GM12878 (cell line): ENCODE data around the gene PARD6B. TPM values are rescaled to one million over a fixed set of nuclear protein-coding genes. Genes with fewer than 3 reads are reported as not detected.
A peak's percentile ranks its signal among the peaks of the same experiment; 100 is the strongest.

ENCODE experiments used
- CHD1 ChIP-seq: IDR thresholded peaks from 2 replicates; pipeline ENCODE4 v1.6.1; 2012; ENCODE audit warnings: low read depth, low read length, improper control_type of control experiment
- ETV6 ChIP-seq, 2 experiments: fragments of 450-650 bp in 1 of 2; IDR thresholded peaks in 1 of 2; conservative IDR thresholded peaks in 1 of 2; 2 replicates each; pipeline ENCODE4 v1.6.1; 2014; ENCODE audit warnings: antibody characterized with exemption in 1 of 2, borderline replicate concordance in 1 of 2, low read depth in 1 of 2, mild to moderate bottlenecking in 1 of 2, moderate library complexity in 1 of 2
- FOXM1 ChIP-seq: IDR thresholded peaks from 2 replicates; pipeline ENCODE4 v1.6.1; 2012; ENCODE audit warnings: low read depth, mild to moderate bottlenecking, inconsistent platforms, low read length, moderate library complexity
- HDAC6 ChIP-seq: fragments of 200-600 bp; sonication (generic); IDR thresholded peaks from one replicate; pipeline ENCODE4 v1.8.0; 2017; ENCODE audit warnings: antibody characterized with exemption; ENCODE audit not compliant: unreplicated experiment
- HDGF ChIP-seq: fragments of 450-650 bp; IDR thresholded peaks from 2 replicates; pipeline ENCODE4 v1.6.1; 2016; ENCODE audit warnings: antibody characterized with exemption
- MEF2B ChIP-seq: fragments of 450-650 bp; IDR thresholded peaks from 2 replicates; pipeline ENCODE4 v1.6.1; 2018; ENCODE audit warnings: mild to moderate bottlenecking, moderate library complexity; ENCODE audit not compliant: partially characterized antibody, poor library complexity, severe bottlenecking
- RBBP5 ChIP-seq: fragments of 200-600 bp; sonication (generic); conservative IDR thresholded peaks from 2 replicates; pipeline ENCODE4 v1.6.1; 2016
- SIX5 ChIP-seq: IDR thresholded peaks from 2 replicates; pipeline ENCODE4 v1.6.1; 2011; ENCODE audit warnings: mild to moderate bottlenecking, low read depth, low read length, moderate library complexity; ENCODE audit not compliant: severe bottlenecking
- SMAD1 ChIP-seq: fragments of 450-650 bp; IDR thresholded peaks from 2 replicates; pipeline ENCODE4 v1.6.1; 2018; ENCODE audit warnings: mild to moderate bottlenecking, low read depth; ENCODE audit not compliant: partially characterized antibody
- SPI1 ChIP-seq: IDR thresholded peaks from 2 replicates; pipeline ENCODE4 v1.6.1; 2011; ENCODE audit warnings: low read depth, mild to moderate bottlenecking, low read length, moderate library complexity, borderline replicate concordance; ENCODE audit not compliant: insufficient read depth
- STAT3 ChIP-seq: IDR thresholded peaks from 2 replicates; pipeline ENCODE4 v1.6.1; 2011; ENCODE audit warnings: low read depth, low read length, improper control_type of control experiment
- TARDBP ChIP-seq: IDR thresholded peaks from 2 replicates; pipeline ENCODE4 v1.6.1; 2016; ENCODE audit warnings: borderline replicate concordance
- ZNF384 ChIP-seq: IDR thresholded peaks from 2 replicates; pipeline ENCODE4 v1.6.1; 2012; ENCODE audit warnings: low read depth, mild to moderate bottlenecking, low read length, improper control_type of control experiment, borderline replicate concordance
- polyA plus RNA-seq, 11 experiments: library from polyadenylated mRNA; depleted of rRNA in 4 of 11; unstranded in 6 of 11; stranded (reverse) in 5 of 11; fragments of >200 nt; fragmentation: Nextera tagmentation in 4 of 11; fragmentation: Illumina TruSeq in 1 of 11; extraction: Ambion mirVana in 4 of 11; extraction: Trizol in 1 of 11; gene quantifications; 1 replicate in 1 of 11; 2 replicates in 10 of 11; pipeline versions ENCODE4 v1.2.1 to v1.2.3, GENCODE V29; 2011 to 2016; ENCODE audit warnings: inconsistent platforms in 2 of 11, missing spikeins in 2 of 11, low read depth in 1 of 11
- total RNA-seq, 4 experiments: library from RNA; depleted of rRNA in 3 of 4; stranded (reverse); fragments of >200 nt in 3 of 4; fragmentation: Illumina TruSeq in 1 of 4; extraction: Trizol in 1 of 4; gene quantifications; 2 replicates each; pipeline versions ENCODE4 v1.2.1 to v1.2.3, GENCODE V29; 2013 to 2021
- TF ChIP-seq, protein P1 (sequence below): IDR thresholded peaks from 2 replicates; pipeline ENCODE4 v1.6.1; 2012; ENCODE audit warnings: low read length, inconsistent platforms
- TF ChIP-seq, protein P2 (sequence below): fragments of 450-650 bp; IDR thresholded peaks from 2 replicates; pipeline ENCODE4 v1.6.1; 2014; ENCODE audit warnings: mild to moderate bottlenecking

Gene PARD6B
- total and polyA plus RNA-seq, 10 of the 15 experiments (the other 5 are each of a cell fraction or from before 2014, with no cell fraction given) = 0.57 to 4.7 (median 2.0) TPM

DNA sequence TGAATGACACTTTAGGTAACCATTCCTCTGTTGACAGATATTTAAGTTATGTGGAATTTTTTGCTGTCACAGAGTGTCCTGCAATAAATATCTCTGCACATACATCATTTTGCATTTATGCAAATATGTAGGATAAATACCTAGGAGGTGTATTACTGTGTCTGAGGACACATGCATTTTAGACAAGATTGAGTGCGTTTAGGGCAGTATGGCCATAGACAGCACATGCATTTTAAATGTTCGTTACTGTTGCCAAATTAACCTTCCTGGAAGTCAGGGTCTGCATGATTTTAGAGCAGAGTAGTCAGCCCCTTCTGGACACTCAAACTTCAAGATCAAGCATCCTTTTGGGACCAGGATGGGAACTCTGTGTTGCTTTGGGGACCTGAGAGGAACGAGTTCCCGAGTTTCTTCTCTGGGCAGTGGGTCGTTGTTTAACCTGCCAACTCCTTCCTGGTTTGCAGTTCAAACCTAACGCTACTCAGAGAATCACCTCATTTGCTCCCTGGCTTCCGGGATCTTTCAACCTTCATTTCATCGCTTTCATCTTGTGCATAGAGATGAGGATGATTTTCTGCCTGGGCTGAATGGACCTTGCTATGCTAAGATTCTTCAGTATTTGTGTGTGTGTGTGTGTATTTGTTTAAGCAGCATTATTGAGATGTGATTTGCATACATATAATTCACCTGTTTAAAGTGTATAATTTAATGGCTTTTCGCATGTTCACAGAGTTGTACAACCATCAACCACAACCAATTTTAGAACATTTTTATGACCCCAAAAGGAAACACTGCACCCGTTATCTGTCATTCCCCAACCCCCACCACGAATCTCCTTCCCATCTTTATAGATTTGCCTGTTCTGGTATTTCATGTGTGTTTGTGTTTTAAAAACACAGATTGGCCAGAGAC lies 73.3 kb downstream of the PARD6B start (continued):
- TF ChIP-seq STAT3 (no peak), CHD1 (no peak), HDAC6 (no peak), ETV6 (conservative IDR thresholded peaks at IDR 0.05 in 1 of 2, IDR thresholded peaks at IDR 0.05 in 1 of 2; ENCODE audit: borderline replicate concordance in 1 of 2, low read depth in 1 of 2) (peak in 1 of 2 experiments; percentile 48; a peak in 1 of 4 replicates), RBBP5 (no peak), TARDBP (no peak), SMAD1 (no peak), ZNF384 (no peak), SIX5 (no peak), MEF2B (no peak), HDGF (0 out of 2 replicates have a peak, but pooled peaks have one; percentile 20), FOXM1 (0 out of 2 replicates have a peak, but pooled peaks have one; percentile 41), SPI1 (no peak)
- TF ChIP-seq, protein P1, sequence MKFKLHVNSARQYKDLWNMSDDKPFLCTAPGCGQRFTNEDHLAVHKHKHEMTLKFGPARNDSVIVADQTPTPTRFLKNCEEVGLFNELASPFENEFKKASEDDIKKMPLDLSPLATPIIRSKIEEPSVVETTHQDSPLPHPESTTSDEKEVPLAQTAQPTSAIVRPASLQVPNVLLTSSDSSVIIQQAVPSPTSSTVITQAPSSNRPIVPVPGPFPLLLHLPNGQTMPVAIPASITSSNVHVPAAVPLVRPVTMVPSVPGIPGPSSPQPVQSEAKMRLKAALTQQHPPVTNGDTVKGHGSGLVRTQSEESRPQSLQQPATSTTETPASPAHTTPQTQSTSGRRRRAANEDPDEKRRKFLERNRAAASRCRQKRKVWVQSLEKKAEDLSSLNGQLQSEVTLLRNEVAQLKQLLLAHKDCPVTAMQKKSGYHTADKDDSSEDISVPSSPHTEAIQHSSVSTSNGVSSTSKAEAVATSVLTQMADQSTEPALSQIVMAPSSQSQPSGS = peak; percentile 39; the same call in 1 of the 2 replicates
- TF ChIP-seq, protein P2, sequence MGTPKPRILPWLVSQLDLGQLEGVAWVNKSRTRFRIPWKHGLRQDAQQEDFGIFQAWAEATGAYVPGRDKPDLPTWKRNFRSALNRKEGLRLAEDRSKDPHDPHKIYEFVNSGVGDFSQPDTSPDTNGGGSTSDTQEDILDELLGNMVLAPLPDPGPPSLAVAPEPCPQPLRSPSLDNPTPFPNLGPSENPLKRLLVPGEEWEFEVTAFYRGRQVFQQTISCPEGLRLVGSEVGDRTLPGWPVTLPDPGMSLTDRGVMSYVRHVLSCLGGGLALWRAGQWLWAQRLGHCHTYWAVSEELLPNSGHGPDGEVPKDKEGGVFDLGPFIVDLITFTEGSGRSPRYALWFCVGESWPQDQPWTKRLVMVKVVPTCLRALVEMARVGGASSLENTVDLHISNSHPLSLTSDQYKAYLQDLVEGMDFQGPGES = no peak
